Measurements from ENCODE around the gene KIRREL2.
A peak's percentile ranks its signal among the peaks of the same experiment; 100 is the strongest.

GRCh38 chr19:35898499-35898809 lies 41.7 kb downstream of the KIRREL2 start:
- TF ChIP-seq POLR2A (IDR thresholded peaks at IDR 0.05; ENCODE audit: low read length) (peak; percentile 11), GATA1 (IDR thresholded peaks at IDR 0.05; ENCODE audit: low read depth, low read length) (no peak)

Data from erythroblast (primary cell).